GM21786 (cell line): Measurements from ENCODE around the gene IPO4.
"Not testable (repeated sequence)": the region's sequence is repeated elsewhere in the genome, so short reads cannot be mapped to it uniquely, and the experiment has no call there.

Experiments
- ATAC-seq: cut with Tn5 transposase; IDR thresholded peaks from one replicate; pipeline ENCODE4 v1.9.1; 2021; ENCODE audit not compliant: unreplicated experiment

The IPO4 gene

DNA sequence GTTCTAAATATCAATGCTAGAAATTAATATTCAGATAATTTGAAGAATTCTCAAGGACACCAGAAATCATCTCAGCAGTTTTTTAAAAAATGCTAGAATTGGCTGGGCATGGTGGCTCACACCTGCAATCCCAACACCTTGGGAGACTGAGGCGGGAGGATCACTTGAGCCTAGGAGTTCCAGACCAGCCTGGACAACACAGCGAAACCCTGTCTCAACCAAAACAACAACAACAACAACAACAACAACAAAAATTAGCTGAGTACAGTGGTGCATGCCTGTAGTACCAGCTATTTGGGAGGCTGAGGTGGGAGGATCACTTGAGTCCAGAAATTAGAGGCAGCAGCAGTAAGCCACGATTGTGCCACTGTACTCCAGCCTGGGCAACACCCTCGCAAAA is 30.5 kb upstream of the IPO4 start:
- no peak for ATAC-seq

DNA sequence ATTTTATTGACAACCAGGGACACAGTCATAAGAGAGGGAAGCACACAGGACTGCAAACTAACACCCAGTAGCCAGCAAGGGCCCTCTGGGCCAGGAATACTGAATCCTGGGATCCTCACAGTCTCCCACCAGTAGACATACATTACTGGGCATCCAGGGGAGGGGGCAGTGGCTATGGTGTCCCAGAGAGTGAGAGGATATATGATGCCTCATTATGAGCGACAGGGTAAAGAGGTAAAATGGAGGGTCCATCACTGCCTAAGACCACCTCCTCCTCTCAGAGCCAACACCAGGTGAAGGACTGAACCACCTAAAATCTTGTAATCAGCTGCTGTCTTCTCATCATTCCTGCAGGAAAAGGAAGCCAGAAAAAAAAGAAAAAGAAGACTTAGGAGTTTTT is 28.3 kb upstream of the IPO4 start:
- ATAC-seq = not testable (repeated sequence)

DNA sequence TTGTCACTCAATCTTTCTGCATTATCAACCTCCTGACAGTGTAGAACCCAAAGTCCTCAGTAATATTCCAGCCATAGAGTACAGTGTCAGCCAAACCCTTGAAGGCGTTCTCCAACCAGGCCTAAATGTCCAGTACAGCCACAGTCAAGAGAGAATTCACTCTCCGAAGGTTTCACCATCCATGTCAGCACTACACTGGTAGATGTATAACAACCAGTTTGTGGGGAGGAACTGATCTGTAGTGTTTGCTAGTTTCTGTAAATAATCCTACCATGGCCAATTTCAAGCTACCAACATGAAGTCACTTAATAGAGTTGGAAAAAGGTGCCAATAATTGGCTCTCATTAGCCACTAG is 27.7 kb upstream of the IPO4 start:
- ATAC-seq = no peak

DNA sequence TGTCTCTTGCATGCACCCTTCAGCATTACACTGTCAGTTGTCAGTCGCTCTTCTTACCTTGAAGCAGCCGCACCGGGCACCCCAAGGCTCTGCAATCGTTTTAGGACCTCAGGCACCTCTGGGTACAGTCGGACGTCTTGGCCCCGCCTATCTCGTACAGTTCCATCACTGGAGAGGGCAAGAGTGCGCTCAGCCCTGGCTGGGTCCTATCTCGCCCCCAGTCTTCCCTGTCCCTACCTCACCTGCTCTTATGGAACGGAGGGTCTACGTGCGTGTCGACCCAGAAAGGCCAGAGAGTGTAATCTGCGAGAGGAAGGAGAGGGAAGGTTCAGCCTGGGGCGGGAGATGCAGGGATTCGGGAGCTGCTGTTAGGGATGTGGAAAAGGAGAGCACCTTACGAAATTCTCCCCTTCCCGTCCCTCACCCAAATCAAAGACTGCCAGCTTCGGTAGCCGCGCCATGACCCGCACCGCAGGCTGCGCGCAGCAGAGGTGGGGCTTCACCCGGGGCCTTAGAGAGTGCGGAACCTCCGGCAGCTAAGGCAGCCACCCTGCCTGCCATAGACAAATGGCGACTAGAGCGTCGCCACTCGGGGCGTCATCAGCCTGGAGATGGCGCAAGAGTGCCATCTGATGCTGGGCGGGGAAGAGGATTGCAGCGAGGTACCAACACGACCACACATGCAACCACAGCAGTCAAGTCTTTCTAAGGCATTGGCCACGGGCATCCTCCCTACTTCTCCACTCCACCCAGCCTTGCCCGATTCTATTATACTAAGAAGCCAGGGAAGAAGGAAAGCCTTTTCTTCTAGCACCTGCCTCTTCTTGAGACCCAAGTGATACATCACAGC is 27.1 kb upstream of the IPO4 start, which contains the start of gene MDP1:
MDP1 (minus strand) TSS at position 572 of the 850 bp plus-strand sequence; CDS start at position 461, 111 bp downstream.
- ATAC-seq = peak; percentile 58

DNA sequence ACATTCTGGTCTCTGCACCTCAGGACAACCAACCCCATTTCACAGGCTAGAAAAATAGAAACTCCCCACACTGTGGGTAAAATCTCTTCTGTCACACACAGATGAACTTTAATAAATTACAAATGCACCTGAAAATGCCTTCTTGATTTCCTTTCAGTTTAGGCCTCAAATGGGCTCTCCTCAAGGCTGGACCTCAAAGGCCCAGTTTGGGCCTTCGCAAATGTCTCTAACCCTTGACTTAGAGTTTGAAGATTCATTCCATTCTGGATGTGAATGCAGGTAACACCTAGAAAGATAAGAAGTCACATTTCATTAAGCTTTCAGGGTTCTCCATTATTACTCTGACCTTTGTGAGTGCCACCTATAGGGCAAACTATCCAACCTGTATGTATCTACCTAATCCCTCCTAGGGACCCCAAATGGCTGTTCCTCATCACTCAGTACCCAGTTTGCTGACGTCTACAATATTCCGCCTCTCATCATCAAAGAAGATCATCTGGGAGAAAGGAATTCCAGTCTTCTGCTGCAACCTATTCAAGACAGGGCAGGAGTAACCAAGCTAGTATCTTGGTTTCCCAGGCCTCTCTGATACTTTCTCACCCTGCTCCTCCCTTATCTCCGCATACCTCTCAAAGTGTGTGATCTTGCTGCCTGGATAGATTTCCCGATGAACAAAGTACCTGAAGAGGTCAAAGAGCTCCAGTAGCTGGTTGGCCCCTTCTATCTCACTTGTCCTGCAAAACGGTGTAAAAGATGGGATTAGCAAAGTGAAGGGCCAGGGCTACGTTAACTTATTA is 25.4 kb upstream of the IPO4 start:
- ATAC-seq = no peak

DNA sequence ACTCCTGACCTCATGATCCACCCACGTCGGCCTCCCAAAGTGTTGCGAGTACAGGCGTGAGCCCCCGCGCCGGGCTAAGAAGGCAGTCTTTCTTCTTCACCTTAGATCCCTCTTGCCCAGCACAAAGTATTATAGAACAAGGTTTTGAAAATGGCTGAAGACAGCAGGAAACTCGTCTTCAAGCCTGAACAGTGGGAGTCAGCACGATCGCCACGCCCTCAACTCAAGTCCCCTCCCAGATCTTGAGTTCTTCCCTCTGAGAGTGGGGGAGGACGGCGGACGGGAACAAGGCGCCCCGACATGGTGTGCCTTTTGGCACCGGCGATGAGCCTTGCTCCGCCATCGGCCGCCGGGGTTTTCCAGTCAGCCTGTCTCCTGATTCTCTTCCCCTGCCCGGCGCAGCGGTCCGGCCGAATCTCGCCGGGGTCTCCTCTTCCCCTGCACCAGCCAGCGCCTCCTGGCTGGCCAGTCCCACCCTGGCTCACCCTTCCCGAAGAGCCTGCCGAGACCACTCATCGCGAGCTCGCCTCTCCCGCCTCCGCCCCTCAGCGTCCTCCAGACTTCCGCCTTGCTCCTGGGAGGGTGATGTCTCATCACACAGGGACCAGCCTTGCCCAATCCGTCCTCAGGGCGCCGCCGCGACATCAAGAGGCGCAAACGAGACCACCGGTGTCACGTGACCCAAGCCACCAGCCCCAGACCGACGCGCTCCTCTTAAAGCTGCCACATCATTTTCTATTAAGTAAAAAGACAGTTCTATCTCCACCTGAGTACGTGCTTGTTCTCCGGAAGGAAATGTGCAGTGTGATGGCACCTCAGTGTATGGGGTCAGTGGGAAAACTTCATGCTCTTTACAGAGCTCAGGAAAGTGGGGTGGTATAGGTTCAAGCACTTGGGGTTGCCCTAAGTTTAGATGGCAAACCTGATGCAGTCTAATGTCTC is 24.6 kb upstream of the IPO4 start, which contains the start of gene CHMP4A:
CHMP4A (minus strand) TSS at position 565 of the 942 bp plus-strand sequence; CDS start at position 516, 49 bp downstream.
- ATAC-seq = peak; percentile 84

DNA sequence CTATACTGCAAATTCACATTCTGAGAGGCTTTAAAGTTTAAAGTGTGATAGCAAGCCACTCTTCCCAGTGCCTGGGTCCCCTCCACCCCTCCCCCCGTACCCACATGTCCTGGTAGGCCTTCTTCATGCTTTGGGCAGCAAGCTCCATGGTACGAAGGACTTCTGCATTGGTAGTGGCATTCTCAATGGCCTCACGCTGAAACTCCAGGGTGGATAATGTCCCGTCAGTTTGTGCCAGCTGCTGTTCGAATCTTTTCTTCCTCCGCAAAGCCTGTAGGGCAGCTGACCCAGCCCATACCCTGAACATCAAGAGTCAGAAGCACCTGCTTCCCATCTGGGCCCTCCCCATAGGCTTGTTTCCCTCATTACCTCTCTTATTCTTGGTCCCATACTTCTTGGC is 22.7 kb upstream of the IPO4 start:
- ATAC-seq = no peak

DNA sequence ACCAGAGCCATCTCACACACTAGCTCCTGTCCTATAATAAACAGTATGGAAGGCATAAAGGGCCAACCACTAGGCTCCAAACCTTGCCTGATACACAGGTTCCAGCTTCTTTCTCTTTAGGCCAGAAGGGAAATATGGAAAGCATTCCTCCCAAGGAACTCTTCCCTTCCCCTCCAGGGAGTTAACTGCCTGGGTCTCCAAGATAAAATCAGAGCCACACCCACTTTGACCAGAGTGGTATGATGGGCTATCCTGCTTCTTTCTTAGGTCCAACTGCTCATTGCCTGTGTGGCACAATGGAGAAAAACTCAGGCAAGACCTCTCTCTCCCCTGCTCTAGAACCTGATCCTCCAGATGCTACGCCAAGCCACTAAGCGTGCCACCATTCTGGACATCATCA is 19.0 kb upstream of the IPO4 start:
- ATAC-seq = no peak

DNA sequence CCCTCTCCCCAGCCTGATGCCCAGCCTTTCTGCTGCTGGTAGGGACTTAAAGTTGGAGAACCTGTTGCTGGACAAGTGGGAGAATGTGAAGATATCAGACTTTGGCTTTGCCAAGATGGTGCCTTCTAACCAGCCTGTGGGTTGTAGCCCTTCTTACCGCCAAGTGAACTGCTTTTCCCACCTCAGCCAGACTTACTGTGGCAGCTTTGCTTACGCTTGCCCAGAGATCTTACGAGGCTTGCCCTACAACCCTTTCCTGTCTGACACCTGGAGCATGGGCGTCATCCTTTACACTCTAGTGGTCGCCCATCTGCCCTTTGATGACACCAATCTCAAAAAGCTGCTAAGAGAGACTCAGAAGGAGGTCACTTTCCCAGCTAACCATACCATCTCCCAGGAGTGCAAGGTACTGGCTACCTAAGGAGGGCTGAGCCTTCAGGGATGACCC is 18.5 kb upstream of the IPO4 start:
- no peak for ATAC-seq

DNA sequence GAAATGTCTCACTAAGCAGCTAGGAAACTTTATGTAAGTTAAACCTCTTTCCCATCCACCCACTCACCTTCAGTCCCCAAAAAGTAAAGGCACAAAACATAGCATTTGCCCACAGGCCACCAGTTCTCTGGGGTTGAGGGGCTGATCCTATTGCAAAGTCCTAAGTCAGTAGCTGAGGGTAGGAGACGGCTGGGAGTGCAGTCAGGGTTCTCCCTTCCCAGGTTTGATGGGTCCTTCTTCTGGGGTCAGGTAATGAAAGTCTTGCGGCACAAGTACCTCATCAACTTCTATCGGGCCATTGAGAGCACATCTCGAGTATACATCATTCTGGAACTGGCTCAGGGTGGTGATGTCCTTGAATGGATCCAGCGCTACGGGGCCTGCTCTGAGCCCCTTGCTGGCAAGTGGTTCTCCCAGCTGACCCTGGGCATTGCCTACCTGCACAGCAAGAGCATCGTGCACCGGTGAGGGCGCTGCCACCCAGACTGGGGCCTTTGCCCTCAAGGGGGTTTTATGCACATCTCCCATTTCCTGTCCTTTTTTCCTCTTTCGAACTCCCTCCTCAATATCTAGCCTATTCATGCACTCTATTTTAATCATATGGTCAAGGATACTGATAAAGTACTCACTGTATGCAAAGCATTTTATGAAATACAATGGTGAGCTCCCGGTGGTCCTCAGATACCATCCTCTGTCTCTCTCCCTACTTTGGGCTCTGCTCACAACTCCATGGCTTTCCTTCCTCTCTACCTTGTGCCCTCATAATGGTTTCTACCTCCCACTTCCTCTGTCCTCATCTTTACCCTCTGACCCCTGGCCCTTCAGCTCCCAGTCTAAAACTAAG is 17.9 kb upstream of the IPO4 start:
- ATAC-seq = no peak

DNA sequence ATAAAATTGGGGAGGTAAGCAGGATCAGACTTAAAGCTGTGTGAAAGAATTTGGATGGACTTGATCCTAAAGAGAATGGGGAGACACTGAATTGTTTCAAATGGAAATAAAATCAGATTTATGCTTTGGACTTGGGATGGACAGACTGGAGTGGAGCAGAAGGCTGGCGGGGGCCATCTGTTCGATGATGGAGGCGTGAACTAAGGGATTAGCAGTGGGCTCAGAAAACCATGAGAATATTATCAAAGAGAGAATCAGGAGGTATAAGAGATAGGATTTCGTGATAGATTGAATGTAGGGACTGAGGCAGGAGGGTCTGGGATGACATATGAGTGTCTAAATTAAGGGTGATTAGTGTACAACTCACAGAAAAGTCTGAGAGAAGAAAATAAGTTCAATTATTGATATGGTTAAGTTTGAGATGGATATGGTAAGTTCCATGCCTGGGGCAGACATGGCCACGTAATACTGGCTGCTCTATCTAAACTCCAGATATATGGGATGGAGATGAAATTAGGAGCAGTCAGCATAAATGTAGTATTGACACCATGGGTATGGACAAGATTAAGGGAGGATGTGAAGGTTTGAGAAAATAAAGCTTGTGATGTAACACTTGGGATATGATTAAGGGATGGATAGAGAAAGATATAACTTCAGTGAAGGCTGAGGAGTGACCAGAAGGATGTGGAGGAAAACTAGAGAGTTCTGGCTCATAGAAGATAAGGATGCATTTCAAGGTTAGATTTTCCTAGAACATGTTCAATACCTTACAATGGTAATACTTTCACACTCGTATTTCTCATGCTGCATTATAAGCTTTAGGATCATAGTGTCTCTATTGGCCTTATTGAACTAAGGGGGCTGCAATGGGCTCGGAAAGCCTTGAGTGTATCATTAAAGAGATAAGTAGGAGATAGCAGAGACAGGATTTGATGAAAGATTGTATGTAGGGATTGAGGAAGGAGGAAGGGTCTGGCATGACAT is 15.8 kb upstream of the IPO4 start:
- ATAC-seq = no peak

DNA sequence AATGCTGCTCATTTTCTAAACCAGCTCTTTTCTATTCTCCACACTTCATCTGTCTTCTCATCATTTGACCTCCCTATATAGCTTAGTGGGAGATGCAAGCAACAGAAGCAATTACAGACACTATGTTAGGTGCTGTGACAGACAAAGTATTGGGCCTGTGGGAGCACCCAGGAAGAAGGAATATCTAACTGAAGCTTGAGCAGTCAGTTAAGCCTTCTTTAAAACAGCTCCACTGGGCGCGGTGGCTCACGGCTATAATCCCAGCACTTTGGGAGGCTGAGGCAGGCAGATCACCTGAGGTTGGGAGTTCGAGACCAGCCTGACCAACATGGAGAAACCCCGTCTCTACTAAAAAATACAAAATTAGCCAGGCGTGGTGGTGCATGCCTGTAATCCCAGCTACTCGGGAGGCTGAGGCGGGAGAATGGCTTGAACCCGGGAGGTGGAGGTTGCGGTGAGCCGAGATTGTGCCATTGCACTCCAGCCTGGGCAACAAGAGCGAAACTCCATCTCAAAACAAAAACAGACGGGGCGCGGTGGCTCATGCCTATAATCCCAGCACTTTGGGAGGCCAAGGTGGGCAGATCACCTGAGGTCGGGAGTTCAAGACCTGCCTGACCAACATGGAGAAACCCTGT is 14.8 kb upstream of the IPO4 start:
- ATAC-seq = not testable (repeated sequence)

DNA sequence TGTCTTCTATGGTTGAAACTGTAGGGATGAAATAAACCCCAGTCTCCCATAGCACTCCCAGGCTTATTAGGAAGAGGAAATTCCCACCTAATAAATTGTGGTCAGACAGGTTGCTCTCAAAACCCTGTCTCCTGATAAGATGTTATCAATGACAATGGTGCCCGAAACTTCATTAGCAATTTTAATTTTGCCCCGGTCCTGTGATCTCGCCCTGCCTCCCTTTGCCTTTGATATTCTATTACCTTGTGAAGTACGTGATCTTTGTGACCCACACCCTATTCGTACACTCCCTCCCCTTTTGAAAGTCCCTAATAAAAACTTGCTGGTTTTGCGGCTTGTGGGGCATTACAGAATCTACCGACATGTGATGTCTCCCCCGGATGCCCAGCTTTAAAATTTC is 13.9 kb upstream of the IPO4 start:
- ATAC-seq = not testable (repeated sequence)

DNA sequence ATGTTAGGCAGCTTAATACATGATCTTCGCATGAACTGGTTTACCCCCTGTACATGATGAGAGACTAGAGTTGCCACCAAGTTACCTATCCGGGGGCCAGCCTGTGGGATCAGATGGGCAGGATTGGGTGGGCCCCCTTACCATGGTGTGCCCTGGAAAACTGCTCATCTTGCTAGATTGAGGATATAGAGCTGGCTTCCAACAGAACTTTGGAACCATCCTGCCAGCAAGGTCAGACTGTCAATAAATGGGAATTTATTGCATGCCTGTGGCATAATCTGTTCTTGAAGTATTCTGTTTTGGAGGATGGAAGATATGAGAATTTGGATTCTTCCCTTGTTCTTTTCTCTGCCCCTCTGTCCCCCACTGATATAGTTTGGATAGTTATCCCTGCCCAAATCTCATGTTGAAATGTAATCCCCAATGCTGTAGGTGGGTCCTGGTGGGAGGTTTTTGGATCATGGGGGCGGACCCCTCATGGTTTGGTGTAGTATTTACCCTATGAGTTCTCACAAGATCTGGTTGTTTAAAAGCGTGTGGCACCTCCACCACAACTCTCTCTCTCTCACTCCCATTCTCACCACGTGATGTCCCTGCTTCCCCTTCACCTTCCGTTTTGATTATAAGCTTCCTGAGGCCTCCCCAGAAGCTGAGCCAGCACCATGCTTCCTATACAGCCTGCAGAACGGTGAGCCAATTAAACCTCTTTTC is 10.4 kb upstream of the IPO4 start:
- ATAC-seq = no peak

DNA sequence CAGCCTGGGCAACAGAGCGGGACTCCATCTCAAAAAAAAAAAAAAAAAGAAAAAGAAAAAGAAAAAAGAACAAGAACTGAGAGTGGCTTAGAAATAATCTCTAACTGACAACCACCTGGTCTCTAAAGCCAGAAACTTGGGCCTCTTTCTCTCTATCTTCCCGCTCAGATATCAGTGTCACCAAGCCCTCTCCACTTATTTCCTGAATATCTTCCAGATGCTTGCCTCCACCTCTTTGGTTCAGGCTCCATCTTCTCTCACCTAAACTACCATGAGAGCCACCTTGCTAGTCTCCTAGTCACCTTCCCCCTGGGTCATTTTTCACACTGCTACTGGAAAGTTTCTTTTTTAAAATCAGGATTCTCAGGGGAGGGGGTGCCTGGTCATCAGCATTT is 8.4 kb upstream of the IPO4 start:
- ATAC-seq = no peak

DNA sequence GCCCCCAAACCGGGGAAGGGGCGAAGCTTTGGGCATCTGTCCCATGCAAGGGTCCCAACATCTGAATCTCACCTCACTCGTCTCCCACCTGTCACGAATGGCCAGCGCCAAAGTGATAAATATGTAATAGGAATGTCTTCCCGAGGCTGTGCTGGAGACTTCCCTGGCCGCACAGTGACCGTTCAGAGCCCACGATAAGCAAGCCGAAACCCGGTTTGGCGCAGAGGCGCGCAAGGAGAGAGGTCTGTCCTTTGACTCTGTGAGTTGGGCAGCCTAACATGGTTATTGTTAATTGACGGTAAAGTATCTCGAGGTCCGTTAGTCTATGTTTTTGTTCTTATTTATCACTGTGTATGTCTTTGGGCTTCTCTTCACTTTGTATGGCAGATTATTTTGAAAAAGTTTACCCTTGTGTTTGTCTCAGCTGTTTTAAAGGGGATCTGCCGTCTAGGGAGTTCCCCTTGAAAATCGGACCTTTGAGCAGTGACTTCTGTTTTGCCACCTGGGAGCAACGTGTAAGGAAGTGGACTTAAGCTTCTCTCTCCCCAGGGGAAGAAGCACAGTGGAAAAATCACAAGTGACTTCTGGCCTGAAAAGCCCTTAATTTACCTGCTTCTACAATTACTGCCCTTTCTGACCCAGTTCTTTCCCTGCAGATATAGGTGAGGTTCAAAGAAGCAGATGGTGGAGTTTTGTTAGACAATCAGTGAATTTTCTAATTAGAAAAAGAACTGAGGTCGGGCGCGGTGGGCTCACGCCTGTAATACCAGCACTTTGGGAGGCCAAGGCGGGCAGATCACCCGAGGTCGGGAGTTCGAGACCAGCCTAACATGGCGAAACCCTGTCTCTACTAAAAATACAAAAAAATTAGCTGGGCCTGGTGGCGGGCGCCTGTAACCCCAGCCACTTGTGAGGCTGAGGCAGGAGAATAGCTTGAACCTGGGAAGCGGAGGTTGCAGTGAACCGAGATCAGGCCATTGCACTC is 7.7 kb upstream of the IPO4 start:
- ATAC-seq = peak; percentile 20
